Measurements from ENCODE around the gene NUP214.
"Not testable (repeated sequence)": the region's sequence is repeated elsewhere in the genome, so short reads cannot be mapped to it uniquely, and the experiment has no call there.

The NUP214 gene

GRCh38 chr9:131153595-131153994 lies 28.2 kb downstream of the NUP214 start:
- Mint-ChIP-seq H3K36me3 (ENCODE audit: low read depth) (peaks cover 78% of the 10 kb centered on the region), H3K27me3 (ENCODE audit: low read depth) (no peaks in the 10 kb centered on the region), H3K4me1 (no peaks in the 10 kb centered on the region), H3K9me3 (no peaks in the 10 kb centered on the region), H3K27ac (no peak overlapping the region), H3K4me3 (no peak overlapping the region)
- no peak for TF ChIP-seq CTCF (IDR thresholded peaks at IDR 0.05; ENCODE audit: unreplicated experiment in 3 of 3)

DNA sequence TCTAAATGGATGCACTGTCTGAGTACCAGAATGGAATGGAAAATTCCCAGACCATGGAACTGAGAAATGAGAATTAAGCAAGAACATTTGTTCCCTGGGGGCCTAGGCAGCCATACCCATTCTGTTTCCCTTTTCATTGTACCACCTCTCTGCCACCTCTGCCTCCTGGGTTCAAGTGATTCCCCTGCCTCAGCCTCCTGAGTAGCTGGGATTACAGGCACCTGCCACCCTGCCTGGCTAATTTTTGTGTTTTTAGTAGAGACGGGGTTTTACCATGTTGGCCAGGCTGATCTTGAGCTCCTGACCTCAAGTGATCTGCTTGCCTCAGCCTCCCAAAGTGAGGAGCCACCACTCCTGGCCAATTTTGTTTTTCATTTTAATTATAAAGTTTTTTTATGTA lies 33.3 kb downstream of the NUP214 start:
- not testable (repeated sequence) for H3K27ac Mint-ChIP-seq; H3K27me3 Mint-ChIP-seq (ENCODE audit: low read depth); H3K4me1 Mint-ChIP-seq; H3K9me3 Mint-ChIP-seq; H3K4me3 Mint-ChIP-seq
- H3K36me3 Mint-ChIP-seq (ENCODE audit: low read depth) = peaks cover 71% of the 10 kb centered on the region

DNA sequence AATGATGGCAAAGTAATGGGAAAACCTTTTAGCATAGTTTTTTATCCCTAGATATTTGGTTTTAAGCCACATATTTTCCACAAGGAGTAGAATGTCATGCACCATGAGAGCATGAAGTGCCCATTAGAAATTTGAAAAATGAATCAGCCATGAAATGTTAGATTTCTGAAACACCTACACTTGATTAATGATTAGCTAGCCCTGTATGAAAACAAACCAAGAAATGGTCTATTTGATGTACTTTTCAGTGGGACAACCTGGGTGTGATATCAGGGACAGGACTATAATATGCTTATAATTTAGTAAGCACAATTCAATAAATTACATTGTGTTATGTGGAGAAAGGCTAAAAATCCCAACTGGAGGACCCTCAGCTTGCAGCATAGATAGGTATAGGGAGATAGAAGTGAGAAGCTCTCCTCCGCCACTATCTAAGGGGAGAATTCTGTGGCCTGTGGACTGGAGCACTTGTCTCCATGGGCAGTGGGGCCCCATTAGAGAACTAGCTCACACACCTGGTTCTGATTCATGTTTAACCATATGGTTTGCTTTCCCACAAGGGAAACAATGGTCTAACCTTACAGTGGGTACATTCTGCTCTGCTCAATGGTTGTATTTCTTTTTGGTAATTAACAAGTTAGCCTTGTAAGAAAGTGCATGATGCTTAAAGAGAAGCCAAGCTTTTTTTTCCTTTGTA lies 35.2 kb downstream of the NUP214 start:
- Mint-ChIP-seq H3K4me3 (no peak overlapping the region), H3K27me3 (ENCODE audit: low read depth) (no peaks in the 10 kb centered on the region), H3K4me1 (no peaks in the 10 kb centered on the region), H3K36me3 (ENCODE audit: low read depth) (peaks cover 64% of the 10 kb centered on the region), H3K9me3 (no peaks in the 10 kb centered on the region), H3K27ac (peak overlapping the region in 1 of 3 experiments; percentile 48)
- TF ChIP-seq CTCF (IDR thresholded peaks at IDR 0.05; ENCODE audit: unreplicated experiment in 3 of 3) = no peak

- Mint-ChIP-seq H3K27ac (no peak overlapping the region), H3K36me3 (ENCODE audit: low read depth) (peaks cover 65% of the 10 kb centered on the region), H3K27me3 (ENCODE audit: low read depth) (no peaks in the 10 kb centered on the region), H3K9me3 (no peaks in the 10 kb centered on the region), H3K4me3 (no peak overlapping the region), H3K4me1 (no peaks in the 10 kb centered on the region)
- TF ChIP-seq CTCF (IDR thresholded peaks at IDR 0.05; ENCODE audit: unreplicated experiment in 3 of 3) = no peak
These were observed 36.2 kb downstream of the NUP214 start for GRCh38 chr9:131161585-131161984.

GRCh38 chr9:131162886-131163285 lies 37.5 kb downstream of the NUP214 start:
- TF ChIP-seq CTCF (IDR thresholded peaks at IDR 0.05; ENCODE audit: unreplicated experiment in 3 of 3) = no peak
- H3K4me3 Mint-ChIP-seq = no peak overlapping the region
- no peaks in the 10 kb centered on the region for H3K4me1 Mint-ChIP-seq
- no peaks in the 10 kb centered on the region for H3K27me3 Mint-ChIP-seq (ENCODE audit: low read depth)
- H3K36me3 Mint-ChIP-seq (ENCODE audit: low read depth) = peaks cover 66% of the 10 kb centered on the region
- H3K9me3 Mint-ChIP-seq = no peaks in the 10 kb centered on the region
- peak overlapping the region in 1 of 3 experiments; percentile 5 for H3K27ac Mint-ChIP-seq

DNA sequence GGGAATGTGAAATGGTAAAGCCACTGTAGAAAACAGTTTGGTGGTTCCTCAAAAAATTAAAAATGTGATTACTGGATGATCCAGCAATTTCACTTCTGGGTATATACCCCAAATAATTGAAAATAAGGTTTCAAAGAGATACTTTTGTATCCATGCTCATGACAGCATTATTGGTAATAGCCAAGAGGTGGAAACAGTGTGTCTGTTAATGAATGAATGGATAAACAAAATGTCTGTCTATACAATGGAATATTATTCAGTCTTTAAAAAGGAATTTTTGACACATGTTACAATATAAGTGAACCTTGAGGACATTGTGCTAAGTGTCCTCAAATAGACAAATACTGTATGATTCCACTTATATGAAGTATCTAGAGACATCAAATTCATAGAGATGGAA lies 40.1 kb downstream of the NUP214 start:
- no peak overlapping the region for H3K27ac Mint-ChIP-seq
- no peaks in the 10 kb centered on the region for H3K27me3 Mint-ChIP-seq (ENCODE audit: low read depth)
- H3K4me3 Mint-ChIP-seq = no peak overlapping the region
- peaks cover 4% of the 10 kb centered on the region for H3K4me1 Mint-ChIP-seq
- peaks cover 64% of the 10 kb centered on the region for H3K36me3 Mint-ChIP-seq (ENCODE audit: low read depth)
- H3K9me3 Mint-ChIP-seq = no peaks in the 10 kb centered on the region
- no peak for TF ChIP-seq CTCF (IDR thresholded peaks at IDR 0.05; ENCODE audit: unreplicated experiment in 3 of 3)

Measured in nephron (organoid).